Immature natural killer cell (primary cell): ENCODE results near the gene LRRC74B. TPM values are rescaled to one million over a fixed set of nuclear protein-coding genes. Genes with fewer than 3 reads are reported as not detected.

Experiments used
- DNase-seq, 3 donors: peaks; one replicate each; pipeline ENCODE4 v3.0.0; 2022; ENCODE audit warnings: mixed read lengths in 1 of 3
- H3K27ac Mint-ChIP-seq, 6 donors: one replicate each; pipeline ENCODE4 v1.8.0; 2020; ENCODE audit warnings: mixed read lengths in 6 of 6, mild to moderate bottlenecking in 5 of 6, inconsistent platforms in 4 of 6, moderate library complexity in 3 of 6
- H3K27me3 Mint-ChIP-seq, 3 donors: one replicate each; pipeline ENCODE4 v1.8.0; 2020 to 2021; ENCODE audit warnings: low read depth in 3 of 3, mild to moderate bottlenecking in 3 of 3, mixed read lengths in 3 of 3, moderate library complexity in 3 of 3, inconsistent platforms in 1 of 3
- H3K36me3 Mint-ChIP-seq, 3 donors: one replicate each; pipeline ENCODE4 v1.8.0; 2020; ENCODE audit warnings: mixed read lengths in 3 of 3, inconsistent platforms in 2 of 3, mild to moderate bottlenecking in 2 of 3
- H3K4me1 Mint-ChIP-seq, 2 donors: one replicate each; pipeline ENCODE4 v1.8.0; 2020; ENCODE audit warnings: inconsistent platforms in 2 of 2, mild to moderate bottlenecking in 2 of 2, mixed read lengths in 2 of 2, moderate library complexity in 1 of 2
- H3K4me3 Mint-ChIP-seq, 5 donors: one replicate each; pipeline ENCODE4 v1.8.0; 2020; ENCODE audit warnings: mild to moderate bottlenecking in 5 of 5, mixed read lengths in 5 of 5, inconsistent platforms in 3 of 5, moderate library complexity in 3 of 5
- H3K9me3 Mint-ChIP-seq, 6 donors: one replicate each; pipeline ENCODE4 v1.8.0; 2020; ENCODE audit warnings: mild to moderate bottlenecking in 6 of 6, mixed read lengths in 6 of 6, inconsistent platforms in 4 of 6, moderate library complexity in 3 of 6
- polyA plus RNA-seq, 3 donors: library from polyadenylated mRNA; unstranded; fragments of 300-500 nt; fragmentation: Illumina TruSeq; gene quantifications; one replicate each; pipeline ENCODE4 v1.2.3, GENCODE V29; 2021

LRRC74B gene
- polyA plus RNA-seq, 3 donors from 2014 or later: not detected

DNA sequence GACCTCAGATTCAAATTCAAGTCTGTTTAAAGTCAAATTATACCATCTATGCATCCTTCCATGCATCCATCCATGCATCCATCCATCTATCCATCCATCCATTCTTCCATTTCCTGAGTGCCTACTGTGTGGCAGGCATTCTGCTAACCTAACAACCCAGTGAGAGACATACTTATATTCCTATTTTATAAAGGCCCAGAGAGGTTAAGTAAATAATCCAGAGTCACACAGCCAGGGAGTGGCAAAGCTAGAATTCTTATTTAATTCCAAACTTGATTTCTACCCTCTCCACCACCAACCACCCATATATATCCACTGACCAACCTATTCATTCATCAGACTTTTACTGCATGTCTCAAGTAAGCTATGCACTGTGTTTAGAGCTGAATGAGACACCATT lies 53.8 kb downstream of the LRRC74B start:
- H3K4me3 Mint-ChIP-seq: no peak overlapping the region

DNA sequence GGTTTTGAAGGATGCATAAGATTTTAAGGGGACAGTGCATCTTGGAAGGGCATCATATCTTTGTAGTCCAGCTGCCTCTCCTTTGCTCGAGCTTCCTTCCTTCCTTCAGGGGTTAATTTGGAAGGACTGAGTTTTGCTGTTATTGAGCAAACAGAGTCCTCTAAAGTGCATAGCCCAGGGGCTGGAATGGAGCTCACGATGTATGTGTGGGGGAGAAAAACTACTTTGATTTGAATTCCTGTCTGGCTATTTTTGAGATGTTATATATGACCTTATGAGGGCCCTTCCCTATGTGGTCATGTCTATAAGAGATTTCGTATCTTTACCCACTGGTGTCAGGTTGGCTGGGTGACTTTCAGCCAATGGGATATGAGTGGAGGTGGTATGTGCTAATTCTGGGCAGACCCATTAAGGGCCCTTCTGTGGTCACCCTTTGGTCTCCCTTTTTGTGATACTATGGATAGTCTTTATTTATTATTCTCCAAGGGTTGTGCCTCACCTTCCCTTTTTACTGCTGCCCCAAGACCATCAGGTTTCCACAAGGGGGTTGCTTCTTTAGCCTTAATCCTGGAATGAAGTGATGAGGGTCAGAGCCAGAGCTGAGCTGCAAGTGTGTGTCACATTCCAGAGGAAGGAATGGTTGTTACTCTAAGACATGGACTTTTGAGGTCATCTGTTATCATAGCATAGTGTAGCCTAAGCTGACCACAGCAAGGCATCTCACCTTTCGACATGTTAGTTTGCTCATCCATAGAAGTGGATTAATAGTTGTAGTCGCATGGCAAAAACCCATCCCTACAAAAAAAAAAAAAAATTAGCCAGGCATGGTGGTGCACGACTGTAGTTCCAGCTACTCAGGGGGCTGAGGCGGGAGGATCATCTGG lies 54.6 kb downstream of the LRRC74B start:
- Mint-ChIP-seq H3K27ac (no peak overlapping the region), H3K4me3 (no peak overlapping the region), H3K27me3 (peaks cover 0 to 11% (median 4%) of the 10 kb centered on the region in 3 donors), H3K36me3 (no peaks in the 10 kb centered on the region), H3K9me3 (no peaks in the 10 kb centered on the region), H3K4me1 (peaks cover 4 to 8% of the 10 kb centered on the region in 2 donors)
- DNase-seq: no peak

More for the DNA sequence above, 53.8 kb downstream of the LRRC74B start:
- Mint-ChIP-seq H3K4me1 (peaks cover 4 to 8% of the 10 kb centered on the region in 2 donors), H3K27me3 (peaks cover 0 to 11% (median 4%) of the 10 kb centered on the region in 3 donors), H3K9me3 (no peaks in the 10 kb centered on the region), H3K36me3 (no peaks in the 10 kb centered on the region), H3K27ac (no peak overlapping the region)
- no peak for DNase-seq

DNA sequence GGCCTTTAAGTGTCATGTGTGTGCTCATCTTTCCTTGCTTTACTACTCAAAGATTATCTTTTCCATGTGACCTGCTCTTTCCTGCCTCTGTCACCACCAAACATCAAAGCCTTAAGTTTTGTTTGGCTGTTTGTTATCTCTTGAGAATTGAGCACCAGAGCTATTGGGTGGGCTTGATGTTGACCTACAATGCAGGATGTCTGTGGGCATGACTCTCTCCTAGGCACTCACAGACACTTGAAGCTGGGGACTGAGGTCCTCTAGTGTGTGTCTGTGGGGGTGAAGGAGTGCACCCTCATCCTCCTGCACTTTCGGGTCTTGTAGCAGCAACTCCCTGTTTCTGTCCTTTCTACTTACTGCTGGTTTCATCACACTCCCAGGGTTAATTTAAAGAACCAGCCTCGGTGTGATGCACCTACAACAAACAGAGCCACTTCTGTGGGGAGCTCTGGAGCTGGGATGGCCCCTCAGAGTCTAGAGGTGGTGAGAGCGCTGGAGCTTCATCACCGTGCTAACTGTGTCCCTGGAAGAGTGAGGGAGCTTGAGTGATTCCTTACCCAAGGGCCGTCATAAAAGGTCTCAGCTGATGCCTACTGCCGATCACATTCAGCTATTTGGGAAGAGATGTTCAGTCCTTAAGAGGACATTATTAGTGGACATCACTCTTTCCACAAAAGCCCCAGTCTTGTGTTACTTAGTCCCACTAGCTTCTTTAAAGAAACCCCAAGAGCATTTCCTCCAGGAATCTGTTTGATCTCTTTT lies 56.3 kb downstream of the LRRC74B start:
- Mint-ChIP-seq H3K9me3 (no peaks in the 10 kb centered on the region), H3K27me3 (peaks cover 0 to 11% (median 4%) of the 10 kb centered on the region in 3 donors), H3K4me1 (peaks cover 4 to 8% of the 10 kb centered on the region in 2 donors), H3K4me3 (no peak overlapping the region), H3K27ac (no peak overlapping the region), H3K36me3 (no peaks in the 10 kb centered on the region)
- no peak for DNase-seq

DNA sequence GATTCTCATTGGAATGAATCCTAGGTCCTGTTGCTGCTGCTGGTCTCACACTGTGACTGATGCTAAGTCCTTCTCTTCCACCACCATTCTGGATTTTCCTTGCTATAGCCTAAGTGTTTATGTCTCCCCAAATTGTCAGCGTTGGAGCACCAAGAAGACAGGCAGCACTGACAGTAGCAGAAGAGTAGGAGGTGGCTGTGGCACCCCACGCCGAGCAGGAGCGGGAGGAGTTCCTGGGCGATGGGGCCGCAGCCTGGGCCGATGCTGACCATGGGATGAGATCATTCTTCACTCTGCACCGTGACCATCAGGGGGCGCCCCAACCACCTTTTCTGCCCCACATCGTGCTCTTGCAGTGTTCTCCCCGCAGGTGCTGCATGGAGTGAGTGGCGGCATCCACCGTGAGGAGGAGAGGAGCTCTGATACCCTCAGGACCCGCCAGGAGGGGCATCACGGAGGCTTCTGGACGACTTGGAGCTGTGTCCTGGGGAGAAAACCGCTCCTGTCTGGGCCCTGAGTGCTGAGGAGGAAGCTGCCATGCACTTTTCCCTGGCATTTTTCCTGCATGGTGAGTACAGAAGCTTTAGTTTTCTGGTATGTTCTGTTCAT lies 57.0 kb downstream of the LRRC74B start:
- H3K27me3 Mint-ChIP-seq: peaks cover 0 to 11% (median 4%) of the 10 kb centered on the region in 3 donors
- no peaks in the 10 kb centered on the region for H3K36me3 Mint-ChIP-seq
- H3K27ac Mint-ChIP-seq: no peak overlapping the region
- H3K9me3 Mint-ChIP-seq: no peaks in the 10 kb centered on the region
- H3K4me3 Mint-ChIP-seq: peak overlapping the region in 1 of 5 donors; percentile 49
- peak; percentile 44 to 53 (median 47) for DNase-seq
- H3K4me1 Mint-ChIP-seq: peaks cover 4 to 8% of the 10 kb centered on the region in 2 donors

DNA sequence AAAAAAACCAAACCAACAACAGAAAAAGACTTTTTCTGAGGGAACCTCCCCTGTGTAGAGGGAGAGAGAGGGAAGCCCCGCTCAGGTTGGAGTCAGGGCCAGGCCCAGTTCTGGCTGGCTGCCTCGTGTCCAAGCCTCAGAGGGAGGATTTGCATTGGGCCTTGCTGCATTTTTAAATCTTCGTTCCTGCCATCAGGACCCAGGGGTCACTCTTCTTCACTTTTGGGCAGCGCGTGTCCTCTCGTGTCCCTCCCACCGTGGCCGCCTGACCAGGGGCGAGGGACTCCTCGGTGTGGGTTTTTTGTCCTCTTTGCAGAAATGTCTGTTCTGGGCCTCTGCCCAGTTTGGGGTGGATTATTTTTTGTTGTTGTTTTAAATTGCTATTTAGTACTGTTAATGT lies 57.9 kb downstream of the LRRC74B start:
- peaks cover 0 to 9% (median 4%) of the 10 kb centered on the region in 3 donors for H3K27me3 Mint-ChIP-seq
- DNase-seq: no peak
- peaks cover 4 to 8% of the 10 kb centered on the region in 2 donors for H3K4me1 Mint-ChIP-seq

DNA sequence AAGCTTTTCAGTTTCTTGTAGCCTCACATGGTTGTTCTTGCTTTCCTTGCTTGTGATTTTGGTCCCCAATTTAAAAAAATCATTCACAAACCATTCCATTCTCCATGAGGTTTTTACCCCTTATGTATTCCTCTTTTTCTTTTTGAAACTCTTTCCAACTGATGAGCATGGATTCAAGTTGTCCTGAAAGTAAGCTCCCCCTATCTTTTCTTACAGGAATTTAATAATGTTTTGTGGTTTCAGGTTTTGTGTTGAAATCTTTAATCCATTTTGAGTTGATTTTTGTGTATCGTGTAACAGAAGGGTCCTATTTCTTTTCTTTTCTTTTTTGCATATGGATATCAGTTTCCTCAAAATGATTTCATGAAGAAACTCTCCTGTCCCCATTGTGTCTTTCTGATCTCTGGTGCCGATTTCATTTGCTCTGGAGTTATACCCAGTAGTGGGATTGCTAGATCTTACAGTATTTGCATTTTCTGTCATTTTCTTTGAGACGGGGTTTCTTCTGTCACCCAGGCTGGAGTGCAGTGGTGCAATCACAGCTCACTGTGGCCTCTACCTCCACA lies 58.5 kb downstream of the LRRC74B start:
- Mint-ChIP-seq H3K27me3 (peaks cover 0 to 9% (median 4%) of the 10 kb centered on the region in 3 donors), H3K9me3 (no peaks in the 10 kb centered on the region), H3K4me3 (no peak overlapping the region), H3K4me1 (peaks cover 4 to 8% of the 10 kb centered on the region in 2 donors), H3K27ac (no peak overlapping the region), H3K36me3 (no peaks in the 10 kb centered on the region)
- DNase-seq: no peak

More for the DNA sequence above, 57.9 kb downstream of the LRRC74B start:
- Mint-ChIP-seq H3K4me3 (no peak overlapping the region), H3K27ac (no peak overlapping the region), H3K9me3 (no peaks in the 10 kb centered on the region), H3K36me3 (no peaks in the 10 kb centered on the region)

DNA sequence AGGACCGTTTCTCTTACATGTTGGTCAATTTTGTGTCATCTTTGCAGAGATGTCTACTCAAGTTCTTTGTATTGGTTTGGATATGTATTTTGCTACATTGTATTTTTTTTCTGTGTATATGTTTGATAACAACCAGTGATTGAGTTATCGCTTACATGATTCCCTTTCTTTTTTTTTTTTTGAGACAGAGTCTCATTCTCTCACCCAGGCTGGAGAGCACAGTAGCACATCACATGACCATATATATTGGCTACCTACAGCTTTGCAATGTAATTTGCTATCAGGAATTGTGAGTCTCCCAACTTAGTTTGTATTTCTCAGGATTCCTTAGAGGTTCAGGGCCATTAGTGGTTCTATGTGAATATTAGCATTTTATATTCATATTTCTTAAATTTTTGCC lies 59.5 kb downstream of the LRRC74B start:
- DNase-seq: no peak
- H3K27ac Mint-ChIP-seq: no peak overlapping the region
- no peaks in the 10 kb centered on the region for H3K36me3 Mint-ChIP-seq
- no peak overlapping the region for H3K4me3 Mint-ChIP-seq
- peaks cover 0 to 9% (median 3%) of the 10 kb centered on the region in 3 donors for H3K27me3 Mint-ChIP-seq
- peaks cover 4 to 8% of the 10 kb centered on the region in 2 donors for H3K4me1 Mint-ChIP-seq
- H3K9me3 Mint-ChIP-seq: no peaks in the 10 kb centered on the region

DNA sequence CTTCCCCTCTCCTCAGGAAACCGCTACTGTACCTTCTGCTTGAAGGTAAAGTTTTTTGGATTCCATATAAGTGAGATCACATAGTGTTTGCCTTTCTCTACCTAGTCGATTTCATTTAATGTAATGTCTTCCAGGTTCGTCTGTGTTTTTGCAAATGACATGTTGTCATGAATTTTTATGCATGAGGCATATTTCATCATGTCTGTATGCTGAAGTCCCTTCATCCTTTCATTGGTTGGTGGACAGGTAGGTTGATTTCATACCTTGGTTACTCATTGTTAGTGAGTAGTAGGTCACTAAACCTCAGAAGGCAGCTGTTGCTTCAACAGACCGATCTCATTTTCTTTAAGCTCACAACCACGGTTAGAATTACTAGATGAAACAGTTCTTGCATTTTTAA lies 60.3 kb downstream of the LRRC74B start:
- Mint-ChIP-seq H3K27me3 (peaks cover 0 to 9% (median 2%) of the 10 kb centered on the region in 3 donors), H3K36me3 (no peaks in the 10 kb centered on the region), H3K27ac (no peak overlapping the region), H3K9me3 (no peaks in the 10 kb centered on the region), H3K4me3 (no peak overlapping the region), H3K4me1 (peaks cover 4 to 8% of the 10 kb centered on the region in 2 donors)
- DNase-seq: no peak

DNA sequence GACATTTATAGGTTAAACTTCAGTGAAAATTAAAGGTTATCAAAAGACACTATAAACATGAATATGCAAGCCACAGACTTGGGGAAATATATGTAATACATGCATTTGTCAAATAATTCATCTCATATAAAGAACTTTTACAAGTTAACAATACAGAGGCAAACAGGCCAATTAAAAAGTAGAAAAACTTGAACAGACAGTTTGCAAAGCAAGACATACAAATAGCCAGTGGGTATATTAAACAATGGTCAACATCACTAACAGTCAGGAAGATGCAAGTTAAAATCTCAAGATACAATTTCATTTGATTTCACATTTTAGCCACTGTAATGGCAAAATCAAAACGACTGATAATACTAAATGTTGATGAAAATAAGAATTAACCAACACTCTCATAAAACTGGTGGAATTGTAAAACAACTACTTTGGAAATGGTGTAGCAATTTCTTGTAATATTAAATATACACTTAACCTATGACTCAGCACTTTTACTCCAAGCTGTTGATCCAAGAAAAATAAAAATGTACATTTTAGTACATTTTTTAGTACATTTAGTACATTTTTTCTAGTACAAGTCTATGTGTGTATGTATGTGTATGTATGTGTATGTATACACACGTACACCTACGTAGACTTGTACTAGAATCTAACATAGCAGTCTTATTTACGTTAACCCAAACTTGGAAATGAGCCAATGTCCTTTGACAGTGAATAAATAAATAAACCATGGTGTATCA lies 62.8 kb downstream of the LRRC74B start:
- no peak for DNase-seq
- H3K4me1 Mint-ChIP-seq: no peaks in the 10 kb centered on the region
- H3K27me3 Mint-ChIP-seq: peaks cover 0 to 3% (median 2%) of the 10 kb centered on the region in 3 donors
- H3K4me3 Mint-ChIP-seq: no peak overlapping the region
- no peak overlapping the region for H3K27ac Mint-ChIP-seq
- no peaks in the 10 kb centered on the region for H3K9me3 Mint-ChIP-seq
- no peaks in the 10 kb centered on the region for H3K36me3 Mint-ChIP-seq

Other genes with a start within 250 kb of the LRRC74B start
- 10 to 100 TPM; 31.5 to 80.0 (median 33.7) TPM for gene PI4KA, start 187.1 kb upstream of the LRRC74B start, polyA plus RNA-seq
- 10 to 100 TPM; 25.3 to 35.8 (median 35.7) TPM for gene SNAP29, start 186.9 kb upstream of the LRRC74B start, polyA plus RNA-seq
- 10 to 100 TPM; 26.7 to 50.7 (median 43.1) TPM for gene CRKL, start 128.5 kb upstream of the LRRC74B start, polyA plus RNA-seq
- gene AIFM3, start 78.7 kb upstream of the LRRC74B start, polyA plus RNA-seq: 1 to 10 TPM in 1 of 3 donors, under 1 TPM in 1, not detected in 1; 0.30 to 1.4 TPM
- gene LZTR1, start 63.6 kb upstream of the LRRC74B start, polyA plus RNA-seq: 10 to 100 TPM in 2 of 3 donors, 1 to 10 TPM in 1; 8.1 to 18.4 (median 11.1) TPM
- 10 to 100 TPM; 28.9 to 41.4 (median 32.9) TPM for gene THAP7, start 43.8 kb upstream of the LRRC74B start, polyA plus RNA-seq
- gene P2RX6, start 30.8 kb upstream of the LRRC74B start, polyA plus RNA-seq: not detected
- gene SLC7A4, start 13.4 kb upstream of the LRRC74B start, polyA plus RNA-seq: not detected